Measurements from ENCODE around the gene BCL11B.

Gene BCL11B

DNA sequence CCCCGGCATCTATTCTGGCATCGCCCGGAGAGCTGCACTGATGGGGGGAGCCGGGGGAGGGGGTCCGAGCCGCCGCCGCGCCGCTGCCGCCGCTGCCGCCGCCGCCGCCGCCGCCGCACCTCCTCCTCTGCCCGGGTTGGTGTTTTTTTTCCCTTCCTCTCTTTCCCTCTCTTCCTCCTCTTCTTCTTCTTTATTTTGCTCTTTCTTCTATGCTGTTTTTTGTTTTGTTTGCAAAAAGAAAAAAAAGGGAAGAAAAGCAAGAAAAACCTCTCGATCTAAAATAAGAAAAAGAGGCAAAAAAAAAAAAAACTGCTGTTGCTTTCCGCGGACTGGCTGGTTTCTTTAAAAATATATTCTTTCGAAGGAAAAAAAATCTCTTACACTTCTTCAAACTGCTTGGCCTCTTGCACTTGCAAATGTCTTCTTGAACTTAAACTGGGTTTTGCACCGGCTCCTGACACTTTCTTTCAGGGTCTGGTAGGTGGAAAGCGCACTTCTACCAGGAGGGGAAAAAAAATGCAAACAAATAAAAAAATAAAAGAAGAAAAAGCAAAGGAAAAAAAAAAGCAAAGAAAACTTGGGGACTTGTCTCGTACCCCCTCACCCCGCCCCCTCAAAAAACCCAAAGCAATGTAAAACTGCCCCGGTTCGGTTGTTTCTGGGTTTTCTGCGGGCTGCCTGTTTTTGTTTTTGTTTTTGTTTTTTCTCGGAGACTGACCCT is 616 bp downstream of the BCL11B start:
- DNase-seq (ENCODE audit: low read depth, low spot score) = no peak
- peak overlapping the region; percentile 84 for H3K4me3 ChIP-seq (ENCODE audit: low read length)

DNA sequence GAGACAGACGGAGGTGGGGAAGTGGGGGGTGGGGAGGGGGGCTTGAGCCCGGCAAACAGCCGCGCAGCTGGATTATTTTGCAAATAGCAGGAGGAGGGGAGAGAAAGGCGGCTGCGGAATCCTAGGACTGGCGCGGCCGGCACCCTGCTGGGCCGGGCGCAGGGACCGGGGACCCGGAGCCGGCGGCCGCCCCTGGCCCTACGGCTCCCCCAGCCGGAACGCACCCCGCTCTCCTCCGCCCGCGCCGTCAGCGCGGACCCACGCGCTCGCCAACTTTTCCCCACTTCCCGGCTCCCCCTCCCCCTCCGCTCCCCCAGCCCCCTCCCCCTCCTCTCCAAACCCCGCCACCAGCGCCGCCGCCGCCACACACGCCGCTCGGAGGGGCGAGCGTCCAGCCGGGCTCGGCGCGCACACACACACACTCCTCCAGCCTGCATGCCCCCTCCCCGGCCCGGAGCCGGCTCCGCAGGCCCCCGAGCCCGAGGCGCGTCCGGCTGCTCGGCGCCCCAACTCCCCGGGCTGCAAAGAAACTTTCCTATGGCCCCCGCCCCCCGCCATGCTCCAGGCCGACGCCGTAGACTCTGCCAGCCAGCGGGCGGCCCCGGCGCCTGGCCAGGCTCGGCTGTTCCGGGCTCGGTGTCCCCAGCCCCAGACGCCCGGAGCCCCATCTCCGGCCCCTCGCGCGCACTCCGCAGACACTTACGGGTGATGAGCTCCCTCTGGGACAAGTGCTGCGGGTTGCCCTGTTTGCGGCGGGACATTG is 1.4 kb downstream of the BCL11B start:
- H3K4me3 ChIP-seq (ENCODE audit: low read length) = peak overlapping the region; percentile 84
- DNase-seq (ENCODE audit: low read depth, low spot score) = no peak

DNA sequence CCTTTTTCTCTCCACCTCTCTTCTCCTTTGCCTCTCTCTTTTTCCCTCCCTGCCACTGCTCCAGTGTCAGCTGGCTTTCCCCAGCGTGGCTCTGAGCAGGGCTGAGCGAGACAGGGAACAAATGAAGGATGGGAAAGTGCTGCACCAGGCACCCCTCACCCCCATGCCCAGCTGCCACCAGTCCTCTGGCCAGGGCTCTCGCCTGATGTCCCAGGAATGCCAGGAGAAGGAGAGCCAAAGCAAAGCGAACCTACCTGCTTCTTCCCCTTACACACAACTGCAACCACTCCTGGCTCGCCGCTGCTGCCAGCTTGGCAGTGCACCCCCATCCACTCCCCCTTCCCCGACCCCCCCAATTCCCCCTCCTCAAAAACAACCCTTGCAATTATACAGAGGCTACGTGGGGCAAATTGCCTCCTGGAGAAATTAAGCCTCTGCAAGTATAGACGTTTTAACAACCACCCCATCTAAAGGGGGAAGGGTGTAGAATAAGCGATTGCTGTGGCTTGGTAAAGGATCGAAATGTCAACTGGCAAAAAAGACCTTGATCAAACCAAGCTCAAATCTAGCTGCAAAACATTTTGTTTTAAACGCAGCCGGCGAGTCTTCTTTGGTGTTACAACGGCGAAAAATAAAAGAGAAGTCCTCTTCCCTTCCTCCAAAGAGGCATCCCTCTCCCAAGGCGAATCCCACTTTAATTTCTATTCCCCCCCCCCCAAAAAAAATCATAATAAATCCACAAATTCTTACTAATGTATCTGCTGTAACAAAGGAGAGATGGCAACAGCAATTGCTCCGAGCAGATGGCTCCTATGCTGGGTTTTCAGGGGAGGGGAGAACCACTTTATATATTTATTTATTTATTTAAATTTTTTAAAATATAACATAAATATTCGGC is 2.9 kb downstream of the BCL11B start:
- no peak for DNase-seq (ENCODE audit: low read depth, low spot score)

DNA sequence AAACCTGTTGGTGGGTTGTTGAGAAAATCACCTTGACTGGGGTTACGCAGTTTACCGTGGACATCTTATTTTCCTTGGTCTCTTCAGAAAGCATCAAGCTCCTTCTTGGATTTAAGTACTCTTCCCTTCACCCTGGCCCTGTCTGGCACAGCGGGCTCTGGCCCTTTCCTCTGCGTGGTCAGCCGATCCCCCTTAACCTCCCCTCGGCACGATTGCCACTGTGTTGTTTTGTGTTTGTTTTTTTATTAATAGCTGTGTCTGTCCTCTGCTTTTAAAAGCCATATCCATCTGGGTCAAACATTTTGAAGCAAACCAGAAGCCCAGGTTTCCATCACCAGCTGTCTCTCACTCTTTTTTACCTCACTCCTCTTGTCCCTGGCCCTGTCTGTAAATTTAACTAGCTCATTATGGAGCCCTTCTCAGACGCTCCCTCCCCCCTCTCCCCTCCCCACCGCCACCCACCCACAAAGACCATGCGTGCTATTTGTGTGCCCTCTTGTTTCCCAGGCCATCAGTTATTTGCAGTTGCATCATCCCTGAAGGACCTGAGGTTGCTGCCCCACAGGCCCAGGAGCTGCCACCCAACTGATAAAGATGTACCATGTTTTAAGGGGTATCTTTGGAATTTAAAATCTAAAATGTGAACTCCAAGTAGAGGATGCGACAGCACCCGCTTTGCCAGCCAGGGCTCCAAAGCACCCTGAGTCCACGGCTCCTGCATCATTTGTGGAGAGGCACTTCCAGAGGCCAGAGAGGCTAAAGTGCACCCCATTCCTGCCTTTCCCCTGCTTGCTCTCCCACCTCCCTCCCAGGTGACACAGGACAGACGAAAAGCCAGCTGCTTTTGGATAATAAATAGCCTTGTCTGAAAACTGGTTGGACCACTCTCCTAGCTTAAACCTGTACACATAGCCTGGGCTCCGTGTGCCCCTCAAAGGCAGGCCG is 3.9 kb downstream of the BCL11B start:
- peak overlapping the region; percentile 84 for H3K4me3 ChIP-seq (ENCODE audit: low read length)

More for the DNA sequence above, 2.9 kb downstream of the BCL11B start:
- H3K4me3 ChIP-seq (ENCODE audit: low read length) = peak overlapping the region; percentile 84

DNA sequence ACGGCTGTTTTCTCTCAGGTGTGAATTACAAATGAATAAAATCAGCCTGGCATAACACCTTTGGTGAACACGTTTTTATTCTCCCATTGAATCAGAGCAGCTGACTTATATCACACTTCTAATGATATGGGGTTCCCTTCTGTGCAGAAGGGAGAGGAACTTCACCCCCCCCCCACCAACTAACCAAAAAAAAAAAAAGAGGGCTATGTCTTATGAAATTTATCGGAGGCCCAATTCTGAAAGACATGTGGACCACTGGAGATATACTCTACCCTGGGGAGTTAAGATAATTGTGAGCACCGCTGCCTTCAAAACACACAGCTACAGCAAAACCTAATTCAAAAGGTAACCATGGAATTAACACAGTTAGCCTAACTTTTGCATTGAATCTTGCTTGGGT is 4.6 kb downstream of the BCL11B start:
- DNase-seq (ENCODE audit: low read depth, low spot score) = no peak
- H3K4me3 ChIP-seq (ENCODE audit: low read length) = peak overlapping the region; percentile 84

More for the DNA sequence above, 3.9 kb downstream of the BCL11B start:
- no peak for DNase-seq (ENCODE audit: low read depth, low spot score)

- H3K4me3 ChIP-seq (ENCODE audit: low read length) = peak overlapping the region; percentile 84
Observed at GRCh38 chr14:99266181-99267178, 5.5 kb downstream of the BCL11B start.

GRCh38 chr14:99265571-99265970 is 6.4 kb downstream of the BCL11B start:
- H3K4me3 ChIP-seq (ENCODE audit: low read length) = peak overlapping the region; percentile 84
- no peak for DNase-seq (ENCODE audit: low read depth, low spot score)

More at GRCh38 chr14:99266181-99267178, 5.5 kb downstream of the BCL11B start:
- peak; percentile 81 for DNase-seq (ENCODE audit: low read depth, low spot score)

GRCh38 chr14:99264691-99265450 is 7.1 kb downstream of the BCL11B start:
- DNase-seq (ENCODE audit: low read depth, low spot score) = no peak
- H3K4me3 ChIP-seq (ENCODE audit: low read length) = no peak overlapping the region; the same call in 1 of the 2 replicates

DNA sequence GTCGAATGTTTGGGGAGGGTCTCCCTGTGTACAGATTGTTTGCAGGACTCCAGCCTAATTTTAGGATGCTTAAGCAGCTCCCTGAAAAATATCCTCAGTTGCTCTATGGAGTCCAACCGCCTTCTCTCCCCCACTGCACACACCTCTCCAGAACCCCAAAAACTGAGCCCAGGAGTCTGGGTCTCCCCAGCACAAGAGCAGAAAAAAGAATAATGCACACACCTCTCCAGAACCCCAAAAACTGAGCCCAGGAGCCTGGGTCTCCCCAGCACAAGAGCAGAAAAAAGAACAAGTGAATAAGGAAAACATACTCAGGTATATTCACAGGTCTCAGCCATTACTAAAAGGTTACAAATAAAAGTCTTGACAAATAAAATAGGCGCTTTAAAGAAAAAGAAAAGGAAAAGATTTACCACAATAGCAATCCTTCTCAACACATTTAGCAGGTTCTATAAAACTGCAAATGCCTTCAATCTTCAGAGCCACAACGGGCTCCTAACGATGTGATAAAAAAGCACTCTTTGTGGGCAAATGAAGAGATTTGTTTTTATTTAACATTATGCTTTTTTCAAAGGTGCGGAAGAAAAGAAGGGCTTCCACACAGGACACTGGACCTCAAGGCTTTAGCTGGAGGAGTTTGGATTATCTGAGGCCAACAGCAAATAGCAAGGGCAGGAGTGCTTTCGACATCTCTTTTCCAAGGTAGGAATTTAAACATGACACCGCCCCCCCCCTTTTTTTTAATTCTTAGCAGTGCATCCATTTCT is 8.2 kb downstream of the BCL11B start:
- no peak overlapping the region; the same call in 1 of the 2 replicates for H3K4me3 ChIP-seq (ENCODE audit: low read length)
- DNase-seq (ENCODE audit: low read depth, low spot score) = no peak

DNA sequence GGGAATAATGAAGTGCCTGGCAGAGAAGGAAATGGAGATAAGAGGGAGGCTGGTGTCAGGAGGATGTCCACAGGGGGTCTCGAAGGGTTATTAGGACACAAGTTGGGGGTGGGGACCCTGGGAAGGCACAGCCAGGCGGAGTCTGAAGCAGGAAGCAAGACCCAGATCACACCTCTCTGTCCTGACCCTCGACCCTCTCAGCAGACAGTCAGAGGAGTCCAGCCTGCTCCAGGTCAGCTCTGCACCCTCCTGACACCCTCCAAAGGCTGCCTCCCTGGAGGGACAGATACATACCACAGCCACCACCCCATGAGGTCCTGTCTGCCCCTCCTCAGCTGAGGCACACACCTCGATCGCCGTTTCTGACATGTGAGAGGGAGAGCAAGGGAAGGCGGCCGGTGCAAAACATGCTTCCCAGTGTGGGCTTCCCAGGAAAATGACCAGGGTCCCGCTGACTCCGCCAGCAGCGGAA is 9.0 kb downstream of the BCL11B start:
- DNase-seq (ENCODE audit: low read depth, low spot score) = no peak
- peak overlapping the region; percentile 41 for H3K4me3 ChIP-seq (ENCODE audit: low read length)

- peak; percentile 81 for DNase-seq (ENCODE audit: low read depth, low spot score)
- peak overlapping the region; percentile 41 for H3K4me3 ChIP-seq (ENCODE audit: low read length)
Observed at GRCh38 chr14:99261912-99262787, 9.8 kb downstream of the BCL11B start.

DNA sequence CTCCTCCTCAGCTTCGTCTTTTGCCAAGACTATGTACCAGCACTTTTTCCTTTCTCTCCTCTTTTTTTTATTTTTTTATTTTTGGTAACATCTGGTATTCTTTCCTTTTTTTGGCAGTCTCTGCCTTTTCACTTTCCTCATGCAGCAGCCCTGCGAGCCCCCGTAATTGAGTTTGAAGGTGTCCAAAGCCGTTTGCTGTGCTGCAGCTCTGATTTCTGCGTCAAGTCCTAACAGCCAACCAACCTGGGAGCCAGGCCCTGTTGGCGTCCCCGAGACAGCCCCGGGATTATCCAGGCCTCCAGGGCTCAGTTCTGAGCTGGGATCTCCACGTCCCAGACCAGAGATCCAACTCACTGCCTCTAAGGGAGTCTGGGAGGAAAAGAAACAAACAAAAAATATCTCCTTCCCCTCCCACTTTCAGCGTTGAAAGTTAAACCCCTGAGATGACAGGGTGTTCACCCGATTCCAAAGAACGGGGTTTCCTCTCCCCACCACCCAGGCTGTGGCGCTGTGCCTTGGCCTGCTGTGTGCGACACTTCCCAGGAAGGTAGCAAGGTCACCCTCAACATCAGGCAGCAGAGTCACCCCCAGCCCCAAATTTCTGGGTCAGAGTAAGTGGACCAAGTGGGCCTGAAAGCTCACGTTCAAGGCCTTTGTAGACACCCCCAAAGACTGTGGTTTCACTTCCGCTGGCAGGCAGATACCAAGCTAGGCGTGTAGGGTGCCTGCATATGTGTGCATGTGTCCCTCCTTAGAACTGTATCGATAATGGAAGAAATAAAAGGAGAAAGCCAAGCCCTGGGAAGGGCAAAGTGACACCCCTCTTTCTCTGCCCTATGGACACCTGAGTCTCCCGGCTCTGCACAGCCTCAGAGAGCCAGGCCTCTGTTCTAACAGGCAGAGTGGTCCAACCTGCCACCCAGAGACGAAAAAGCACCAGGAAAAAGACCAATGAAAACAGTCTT is 11.1 kb downstream of the BCL11B start:
- no peak overlapping the region; the same call in 1 of the 2 replicates for H3K4me3 ChIP-seq (ENCODE audit: low read length)
- no peak for DNase-seq (ENCODE audit: low read depth, low spot score)

- H3K4me3 ChIP-seq (ENCODE audit: low read length) = no peak overlapping the region
- no peak for DNase-seq (ENCODE audit: low read depth, low spot score)
Observed at GRCh38 chr14:99260116-99260515, 11.9 kb downstream of the BCL11B start.

Data from Jurkat, Clone E6-1 (cell line).